ENCODE data around the gene TENM4. TPM values are rescaled to one million over a fixed set of nuclear protein-coding genes. Genes with fewer than 3 reads are reported as not detected.
"Not testable (repeated sequence)": the region's sequence is repeated elsewhere in the genome, so short reads cannot be mapped to it uniquely, and the experiment has no call there.

Gene TENM4
- polyA plus RNA-seq, 4 donors: 21.0 to 31.9 (median 23.1) TPM

- no peak for DNase-seq (ENCODE audit: low read depth in 4 of 4, low spot score in 3 of 4)
These were observed 542.5 kb downstream of the TENM4 start for GRCh38 chr11:78898266-78898775.

- DNase-seq (ENCODE audit: low read depth in 4 of 4, low spot score in 3 of 4): no peak
These were observed 546.8 kb downstream of the TENM4 start for GRCh38 chr11:78893996-78894395.

GRCh38 chr11:78889698-78890097, 551.1 kb downstream of the TENM4 start:
- no peak for DNase-seq (ENCODE audit: low read depth in 4 of 4, low spot score in 3 of 4)

GRCh38 chr11:78886616-78887015, 554.2 kb downstream of the TENM4 start:
- DNase-seq (ENCODE audit: low read depth in 4 of 4, low spot score in 3 of 4): no peak

- DNase-seq (ENCODE audit: low read depth in 4 of 4, low spot score in 3 of 4): no peak
These were observed 556.1 kb downstream of the TENM4 start for GRCh38 chr11:78884761-78885160.

- no peak for DNase-seq (ENCODE audit: low read depth in 4 of 4, low spot score in 3 of 4)
These were observed 557.3 kb downstream of the TENM4 start for GRCh38 chr11:78883506-78883905.

- not testable (repeated sequence) for DNase-seq (ENCODE audit: low read depth in 4 of 4, low spot score in 3 of 4)
These were observed 561.5 kb downstream of the TENM4 start for GRCh38 chr11:78879094-78879980.

GRCh38 chr11:78878631-78879030, 562.2 kb downstream of the TENM4 start:
- DNase-seq (ENCODE audit: low read depth in 4 of 4, low spot score in 3 of 4): no peak

GRCh38 chr11:78876676-78877075, 564.2 kb downstream of the TENM4 start:
- no peak for DNase-seq (ENCODE audit: low read depth in 4 of 4, low spot score in 3 of 4)

GRCh38 chr11:78870655-78871054, 570.2 kb downstream of the TENM4 start:
- no peak for DNase-seq (ENCODE audit: low read depth in 4 of 4, low spot score in 3 of 4)

GRCh38 chr11:78869293-78869692, 571.5 kb downstream of the TENM4 start:
- DNase-seq (ENCODE audit: low read depth in 4 of 4, low spot score in 3 of 4): no peak

GRCh38 chr11:78868563-78868962, 572.3 kb downstream of the TENM4 start:
- no peak for DNase-seq (ENCODE audit: low read depth in 4 of 4, low spot score in 3 of 4)

- DNase-seq (ENCODE audit: low read depth in 4 of 4, low spot score in 3 of 4): no peak
These were observed 580.0 kb downstream of the TENM4 start for GRCh38 chr11:78860720-78861422.

- DNase-seq (ENCODE audit: low read depth in 4 of 4, low spot score in 3 of 4): no peak
These were observed 583.1 kb downstream of the TENM4 start for GRCh38 chr11:78857688-78858087.

- no peak for DNase-seq (ENCODE audit: low read depth in 4 of 4, low spot score in 3 of 4)
These were observed 584.6 kb downstream of the TENM4 start for GRCh38 chr11:78856211-78856610.

- DNase-seq (ENCODE audit: low read depth in 4 of 4, low spot score in 3 of 4): no peak
These were observed 585.7 kb downstream of the TENM4 start for GRCh38 chr11:78855116-78855515.

GRCh38 chr11:78853521-78853920, 587.3 kb downstream of the TENM4 start:
- no peak for DNase-seq (ENCODE audit: low read depth in 4 of 4, low spot score in 3 of 4)

- no peak for DNase-seq (ENCODE audit: low read depth in 4 of 4, low spot score in 3 of 4)
These were observed 588.8 kb downstream of the TENM4 start for GRCh38 chr11:78851878-78852586.

- no peak for DNase-seq (ENCODE audit: low read depth in 4 of 4, low spot score in 3 of 4)
These were observed 590.8 kb downstream of the TENM4 start for GRCh38 chr11:78850078-78850477.

GRCh38 chr11:78846269-78846668, 594.6 kb downstream of the TENM4 start:
- no peak for DNase-seq (ENCODE audit: low read depth in 4 of 4, low spot score in 3 of 4)

GRCh38 chr11:78845496-78845895, 595.3 kb downstream of the TENM4 start:
- no peak for DNase-seq (ENCODE audit: low read depth in 4 of 4, low spot score in 3 of 4)

Data from left renal pelvis (tissue), 4 donors.